ENCODE results near the gene MAP3K10.

Gene MAP3K10

DNA sequence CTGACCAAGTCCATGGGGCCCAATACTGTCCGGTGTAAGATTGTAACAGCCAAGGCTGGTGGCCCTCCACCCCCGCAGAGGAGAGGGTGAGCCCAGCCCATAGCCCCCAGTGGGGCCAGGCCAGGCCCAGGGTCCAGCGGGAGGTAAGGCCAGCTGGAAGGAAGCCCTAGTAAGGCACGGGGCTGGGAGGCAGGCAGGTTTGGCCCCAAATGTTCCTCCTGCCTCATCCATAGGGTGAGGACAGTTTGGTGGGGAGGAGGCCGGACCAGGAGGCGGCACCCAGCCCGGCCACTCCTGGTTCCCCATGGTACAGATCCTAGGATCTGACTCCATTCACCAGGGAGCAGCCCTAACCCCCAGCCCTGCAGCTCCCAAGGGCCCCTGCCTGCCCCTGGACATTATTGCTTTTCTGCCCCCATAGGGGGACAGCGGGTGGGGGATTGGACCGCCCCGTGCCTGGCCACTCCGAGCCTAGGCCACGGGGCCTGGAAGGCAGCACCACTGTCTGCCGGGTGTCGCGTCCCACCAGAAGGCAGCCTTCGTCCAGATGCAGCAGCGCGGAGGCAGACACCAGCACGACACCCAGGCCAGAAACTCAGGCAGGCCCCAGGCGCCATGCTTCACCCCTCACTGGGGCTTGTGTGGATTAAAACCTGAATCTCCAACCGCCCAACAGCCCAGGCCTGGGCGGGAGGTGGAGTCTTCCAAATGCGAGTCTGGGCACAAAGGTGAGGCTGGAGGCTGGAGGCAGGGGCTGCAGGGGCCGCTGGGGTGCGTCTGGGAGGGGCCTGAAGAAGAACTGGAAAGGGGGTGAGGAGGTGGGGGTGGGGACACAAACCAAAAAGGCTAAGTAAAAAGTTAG lies 42.0 kb downstream of the MAP3K10 start:
- DNase-seq (ENCODE audit: low read depth in 2 of 3, low spot score in 2 of 3) = no peak

DNA sequence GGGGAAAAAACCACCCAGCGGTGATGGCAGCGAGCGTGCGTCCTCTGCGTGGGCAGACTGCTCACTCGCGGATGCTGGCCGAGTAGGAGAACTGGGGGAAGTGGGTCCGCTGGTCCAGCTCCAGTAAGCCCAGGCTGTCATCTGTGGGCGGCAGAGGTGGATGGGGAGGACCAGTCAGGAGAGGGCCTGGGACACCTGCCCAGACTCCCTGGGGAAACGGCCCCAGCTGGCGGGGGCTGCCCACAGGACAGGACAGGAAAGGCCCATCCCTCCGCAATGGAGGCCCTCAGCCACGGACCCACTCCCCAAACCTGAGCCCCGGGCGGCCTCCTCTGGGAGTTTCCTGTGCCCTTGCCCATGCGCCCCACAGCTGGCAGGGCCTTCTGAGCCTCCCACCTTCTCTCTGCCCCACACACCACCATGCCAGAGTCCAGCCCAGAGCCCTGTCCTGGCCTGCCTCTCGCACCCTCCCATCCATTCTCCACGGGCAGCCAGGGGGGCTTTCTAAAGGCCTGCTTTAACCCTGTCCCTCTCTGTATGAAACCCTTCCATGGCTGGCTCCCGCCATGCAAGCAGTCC lies 42.7 kb downstream of the MAP3K10 start:
- DNase-seq (ENCODE audit: low read depth in 2 of 3, low spot score in 2 of 3) = no peak

DNA sequence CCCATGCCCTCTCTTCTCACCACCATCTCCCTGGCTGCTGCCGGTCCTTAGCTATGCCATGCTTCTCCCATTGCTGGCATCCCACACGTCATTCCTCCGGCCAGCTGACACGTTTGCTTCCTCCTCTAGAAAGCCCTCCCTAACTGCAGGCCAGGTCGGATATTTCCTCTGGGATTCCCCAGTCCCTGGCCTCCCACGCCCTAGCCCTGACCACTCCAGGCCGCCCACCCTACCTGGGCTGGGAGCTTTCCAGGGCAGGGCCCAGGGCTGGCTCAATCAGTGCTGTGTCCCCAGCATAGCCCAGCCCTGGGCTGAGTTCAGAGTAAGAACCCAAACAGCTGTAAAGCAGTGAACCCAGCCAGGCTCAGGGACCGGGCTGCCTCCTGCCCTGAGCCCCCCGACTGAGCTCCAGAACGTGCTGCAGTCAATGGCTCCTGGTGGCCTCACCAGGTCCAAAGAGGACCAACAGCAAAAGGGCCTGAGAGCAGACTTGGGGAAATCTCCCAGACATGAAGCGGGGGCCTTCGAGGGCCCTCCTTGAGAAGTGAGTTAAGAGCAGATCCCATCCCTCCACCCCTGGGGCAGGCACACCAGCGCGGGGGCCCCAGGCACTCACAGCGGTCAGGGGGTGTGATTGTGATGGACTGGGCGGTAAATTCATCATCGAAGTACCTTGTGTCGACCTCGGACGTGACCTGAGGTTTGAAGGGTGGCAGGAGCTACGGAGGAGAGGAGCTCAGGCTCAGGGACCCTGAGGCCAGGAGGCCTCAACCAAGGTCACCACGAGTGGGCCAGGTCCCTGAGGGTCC lies 43.4 kb downstream of the MAP3K10 start:
- no peak for DNase-seq (ENCODE audit: low read depth in 2 of 3, low spot score in 2 of 3)

DNA sequence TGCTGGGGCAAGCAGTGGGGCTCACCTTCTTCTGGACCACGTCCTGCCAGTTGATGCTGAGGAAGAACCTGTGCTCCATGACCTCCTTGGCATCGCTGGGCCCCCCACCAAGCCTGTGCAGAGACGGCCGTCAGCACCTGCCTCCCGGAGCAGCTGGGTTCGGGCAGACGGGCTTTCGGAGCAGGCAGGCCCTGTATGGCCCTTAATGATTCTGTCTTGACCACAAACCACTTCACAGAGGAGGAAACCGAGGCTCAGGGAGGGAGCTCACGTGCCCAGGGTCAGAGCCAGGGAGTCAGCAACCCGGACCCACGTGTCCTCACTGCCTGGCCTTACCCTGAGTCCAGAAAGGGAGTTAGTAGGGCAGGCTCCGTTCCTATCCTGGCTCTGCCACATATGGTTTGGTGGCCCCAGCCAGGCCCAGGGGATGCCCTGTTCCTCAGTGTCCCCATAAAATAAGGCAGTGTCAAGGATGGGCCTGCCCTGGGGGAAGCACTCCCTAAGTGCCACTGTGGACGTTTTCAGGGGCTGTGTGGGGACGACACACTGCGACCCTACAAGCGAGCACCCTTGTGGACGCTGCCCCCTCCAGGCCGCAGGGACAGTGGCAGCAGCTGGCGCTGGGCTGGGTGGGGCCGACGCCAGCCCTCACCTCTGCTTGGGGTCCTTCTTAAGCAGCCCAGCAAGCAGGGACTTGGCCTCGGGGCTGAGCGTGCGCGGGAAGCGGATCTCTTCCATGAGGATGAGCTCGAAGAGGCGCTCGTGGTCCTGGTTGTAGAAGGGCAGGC lies 44.2 kb downstream of the MAP3K10 start:
- no peak for DNase-seq (ENCODE audit: low read depth in 2 of 3, low spot score in 2 of 3)

DNA sequence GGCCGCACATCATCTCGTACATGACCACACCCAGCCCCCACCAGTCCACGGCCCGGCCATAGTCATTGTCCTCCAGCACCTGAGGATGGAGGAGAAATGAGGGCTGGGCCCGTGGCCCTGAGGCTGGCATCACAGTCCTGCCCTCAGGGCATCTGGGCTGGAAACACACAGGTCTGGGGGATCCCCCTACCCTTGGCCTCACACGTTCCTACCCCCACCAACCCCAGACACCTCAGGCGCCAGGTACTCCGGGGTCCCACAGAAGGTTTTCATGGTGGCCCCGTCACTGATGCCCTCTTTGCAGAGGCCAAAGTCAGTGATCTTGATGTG lies 44.8 kb downstream of the MAP3K10 start:
- DNase-seq (ENCODE audit: low read depth in 2 of 3, low spot score in 2 of 3) = no peak

DNA sequence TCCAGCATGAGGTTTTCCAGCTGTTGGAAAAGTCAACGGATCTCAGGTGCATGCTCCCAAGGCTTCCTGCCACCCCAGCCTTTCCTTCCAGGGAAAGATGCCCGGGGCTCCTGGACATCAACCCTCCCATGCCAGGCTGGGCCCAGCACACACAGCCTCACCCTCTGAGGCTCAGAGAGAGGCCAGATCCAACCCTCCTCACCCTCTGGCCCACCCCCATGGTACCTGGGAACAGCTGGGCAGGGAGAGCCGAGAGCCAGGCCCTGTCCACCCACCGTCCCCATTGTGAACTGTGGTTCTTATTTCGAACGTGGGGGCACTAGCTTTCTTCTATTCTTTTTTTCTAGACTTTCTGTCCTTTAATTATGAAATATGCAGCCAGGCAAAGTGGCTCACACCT lies 45.1 kb downstream of the MAP3K10 start:
- DNase-seq (ENCODE audit: low read depth in 2 of 3, low spot score in 2 of 3) = no peak

DNA sequence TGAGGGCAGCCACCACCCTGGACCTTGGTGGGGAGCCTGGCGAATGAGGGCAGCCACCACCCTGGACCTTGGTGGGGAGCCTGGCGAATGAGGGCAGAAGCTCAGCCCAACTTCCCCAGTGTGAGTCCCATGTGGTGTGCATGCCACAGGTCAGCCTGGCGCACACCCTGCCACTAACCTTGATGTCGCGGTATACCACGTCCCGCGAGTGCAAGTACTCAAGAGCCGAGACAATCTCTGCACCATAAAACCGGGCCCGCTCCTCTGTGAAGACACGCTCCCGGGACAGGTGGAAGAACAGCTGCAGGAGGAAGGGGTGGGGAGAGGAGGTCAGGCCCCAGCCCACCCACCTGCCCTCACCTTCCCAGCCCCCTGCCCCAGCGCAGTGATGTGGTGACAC lies 46.6 kb downstream of the MAP3K10 start:
- no peak for DNase-seq (ENCODE audit: low read depth in 2 of 3, low spot score in 2 of 3)

DNA sequence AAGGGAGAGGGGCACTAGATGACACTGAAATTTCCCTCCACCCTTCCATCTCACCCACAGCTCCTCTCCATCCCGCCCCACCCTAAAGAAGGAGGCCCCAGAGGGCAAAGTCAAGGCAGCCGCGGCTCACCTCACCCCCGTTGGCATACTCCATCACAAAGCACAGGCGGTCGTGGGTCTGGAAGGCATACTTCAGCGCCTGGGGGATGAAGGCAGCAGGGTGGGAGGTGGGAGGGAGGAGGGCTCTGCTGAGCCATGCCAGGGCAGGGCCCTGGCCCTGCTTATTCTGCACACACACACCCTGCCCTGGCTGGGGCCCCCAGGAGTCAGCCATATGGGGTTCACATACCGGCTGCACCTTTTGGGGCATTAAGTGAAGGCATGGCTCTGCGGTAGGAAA lies 47.5 kb downstream of the MAP3K10 start:
- no peak for DNase-seq (ENCODE audit: low read depth in 2 of 3, low spot score in 2 of 3)

DNA sequence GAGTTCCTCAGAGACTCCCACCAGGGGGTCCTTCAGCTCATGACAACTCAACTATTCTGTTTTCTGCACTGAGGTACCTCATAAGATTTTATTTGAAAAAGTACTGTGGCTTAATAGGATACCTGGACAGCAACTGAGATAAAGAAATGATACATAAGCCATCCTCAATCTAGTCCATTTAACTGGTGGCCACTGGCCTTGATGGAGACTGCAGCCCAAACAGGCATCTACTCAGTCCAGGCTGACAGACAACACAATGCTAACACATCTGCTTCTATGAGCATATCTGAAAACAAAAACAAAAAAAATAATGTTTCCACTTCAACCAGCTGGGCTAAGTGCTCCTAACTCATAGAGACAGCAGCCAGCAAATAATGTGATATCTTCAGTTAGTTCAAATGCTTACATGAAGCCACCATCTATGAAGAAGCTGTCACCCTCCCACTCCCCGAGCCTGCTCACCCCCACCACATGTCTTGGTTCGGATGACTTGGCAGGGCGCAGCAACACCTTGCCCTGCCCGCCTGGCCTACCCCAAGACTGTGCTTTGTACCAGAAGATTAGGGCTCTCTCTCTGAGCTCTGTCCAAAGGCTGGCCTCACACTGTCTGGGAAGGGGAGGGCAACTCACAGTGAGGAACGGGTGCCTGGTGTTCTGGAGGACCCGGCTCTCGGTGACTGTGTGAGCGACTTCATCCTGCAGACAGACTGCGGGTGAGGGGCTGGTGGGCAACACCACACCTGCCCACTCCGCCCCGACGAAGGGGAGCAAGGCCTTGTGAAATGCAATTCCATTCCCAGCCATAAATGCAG lies 48.4 kb downstream of the MAP3K10 start:
- no peak for DNase-seq (ENCODE audit: low read depth in 2 of 3, low spot score in 2 of 3)

DNA sequence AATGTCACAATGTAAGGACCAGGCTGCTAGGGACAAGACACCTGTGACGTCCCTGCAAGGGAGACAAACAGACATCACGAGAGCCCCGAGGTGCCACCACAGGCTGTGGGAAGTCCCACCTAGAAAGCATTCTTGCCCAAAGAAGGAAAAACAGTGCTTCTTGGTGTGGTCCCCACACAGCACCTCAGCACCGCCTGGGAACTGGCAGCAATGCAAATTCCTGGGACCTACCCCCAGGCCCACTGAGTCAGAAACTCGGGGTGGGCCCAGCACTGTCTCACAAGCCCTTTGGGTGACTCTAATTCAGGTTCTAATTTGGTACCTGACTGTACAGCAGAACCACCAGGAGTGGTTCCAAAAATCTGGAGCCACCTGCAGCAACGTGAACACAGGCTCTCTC lies 49.1 kb downstream of the MAP3K10 start:
- no peak for DNase-seq (ENCODE audit: low read depth in 2 of 3, low spot score in 2 of 3)

DNA sequence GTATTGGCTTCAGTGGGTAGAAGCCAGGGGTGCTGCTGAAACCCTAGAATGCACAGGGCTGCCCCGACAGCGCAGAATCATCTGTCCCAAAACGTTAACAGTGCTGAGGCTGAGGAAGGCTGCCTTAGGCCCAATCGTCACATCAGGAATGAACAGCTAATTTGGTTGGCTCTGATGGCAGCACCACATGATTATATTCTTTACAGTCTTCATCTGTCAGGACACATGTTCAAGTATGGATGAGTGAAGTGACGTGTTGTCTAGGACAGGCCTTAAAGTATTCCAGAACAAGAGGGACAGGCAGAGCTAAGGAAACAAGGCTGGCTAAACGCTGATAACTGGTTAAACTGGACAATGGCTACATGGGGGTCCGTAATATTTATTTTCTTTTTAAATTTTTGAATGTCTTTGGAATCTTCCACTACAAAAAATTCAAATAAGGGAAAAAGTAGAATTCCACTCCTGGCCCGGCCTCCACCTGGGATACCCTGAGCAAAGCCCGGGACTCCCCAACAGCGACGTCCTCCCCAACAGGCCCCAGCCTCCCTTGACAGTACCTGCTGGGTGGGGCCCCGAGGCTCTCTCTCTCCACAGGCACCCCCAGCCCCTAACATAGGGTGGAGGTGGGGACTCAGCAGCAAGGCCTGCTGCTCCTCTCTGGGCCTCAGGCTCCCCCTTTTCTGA lies 50.0 kb downstream of the MAP3K10 start:
- no peak for DNase-seq (ENCODE audit: low read depth in 2 of 3, low spot score in 2 of 3)

DNA sequence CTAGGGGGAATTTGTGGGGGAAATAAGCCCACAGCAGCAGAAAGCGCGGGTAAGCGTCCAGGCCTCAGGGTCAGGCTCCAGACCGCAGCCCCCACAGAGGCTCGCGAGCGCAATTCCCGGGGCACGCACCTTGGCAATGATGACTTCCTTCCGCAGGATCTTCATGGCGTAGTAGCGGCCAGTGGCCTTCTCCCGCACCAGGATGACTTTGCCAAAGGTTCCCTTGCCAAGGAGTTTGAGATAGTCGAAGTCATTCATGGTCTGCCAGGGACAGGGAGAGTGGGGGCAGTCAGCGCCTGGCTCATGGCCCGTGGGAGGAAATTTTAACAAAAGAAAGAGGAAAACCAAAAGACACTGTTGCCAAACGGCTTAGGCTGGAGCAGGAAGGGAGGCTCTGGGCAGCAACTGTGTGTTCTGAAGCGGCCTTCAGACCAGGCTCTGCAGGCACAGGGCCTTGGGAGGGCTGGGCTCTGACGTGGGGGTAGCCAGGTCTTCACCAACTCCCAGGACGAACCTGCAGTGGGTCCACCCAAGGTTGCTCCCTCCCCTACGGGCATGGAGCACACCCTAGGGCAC lies 50.7 kb downstream of the MAP3K10 start:
- no peak for DNase-seq (ENCODE audit: low read depth in 2 of 3, low spot score in 2 of 3)

DNA sequence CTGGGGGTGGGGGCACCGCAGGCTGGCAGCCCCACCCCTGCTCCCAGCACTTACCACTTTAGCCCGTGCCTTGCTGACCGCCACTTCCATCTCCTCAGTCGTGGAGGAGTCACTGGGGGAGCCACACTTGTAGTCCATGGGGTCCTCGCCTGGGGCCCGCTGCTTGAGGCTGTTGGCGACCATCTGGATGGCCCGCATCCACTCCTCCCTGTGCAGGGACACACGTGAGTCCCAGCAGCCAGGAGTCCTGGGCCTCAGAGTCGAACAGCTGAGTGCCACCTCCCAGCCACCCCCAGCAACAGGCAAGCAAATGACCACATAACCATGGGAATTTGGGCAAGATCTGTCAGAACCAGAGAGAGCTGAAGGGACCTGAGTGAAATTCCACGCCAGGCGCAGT lies 51.3 kb downstream of the MAP3K10 start:
- no peak for DNase-seq (ENCODE audit: low read depth in 2 of 3, low spot score in 2 of 3)

DNA sequence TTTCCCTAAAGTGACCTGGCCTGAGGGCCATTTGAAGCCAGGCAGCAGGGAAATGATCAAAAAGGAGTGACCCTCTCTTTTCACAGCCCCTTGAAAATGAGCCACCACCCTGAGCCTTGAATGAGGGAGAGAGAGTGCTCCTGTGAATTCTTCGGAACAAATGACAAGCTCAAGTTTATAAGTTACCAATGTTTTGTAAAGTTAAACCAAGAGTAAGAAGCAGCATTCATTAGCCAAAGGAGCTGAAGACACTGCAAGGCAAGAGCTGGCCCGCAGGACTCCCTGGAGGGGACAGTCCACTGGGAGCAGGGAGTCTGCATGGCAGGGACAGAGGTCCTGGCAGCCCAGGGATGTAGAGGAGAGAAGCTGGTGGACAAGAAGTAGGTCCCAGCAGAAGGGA lies 52.0 kb downstream of the MAP3K10 start:
- DNase-seq (ENCODE audit: low read depth in 2 of 3, low spot score in 2 of 3) = no peak

DNA sequence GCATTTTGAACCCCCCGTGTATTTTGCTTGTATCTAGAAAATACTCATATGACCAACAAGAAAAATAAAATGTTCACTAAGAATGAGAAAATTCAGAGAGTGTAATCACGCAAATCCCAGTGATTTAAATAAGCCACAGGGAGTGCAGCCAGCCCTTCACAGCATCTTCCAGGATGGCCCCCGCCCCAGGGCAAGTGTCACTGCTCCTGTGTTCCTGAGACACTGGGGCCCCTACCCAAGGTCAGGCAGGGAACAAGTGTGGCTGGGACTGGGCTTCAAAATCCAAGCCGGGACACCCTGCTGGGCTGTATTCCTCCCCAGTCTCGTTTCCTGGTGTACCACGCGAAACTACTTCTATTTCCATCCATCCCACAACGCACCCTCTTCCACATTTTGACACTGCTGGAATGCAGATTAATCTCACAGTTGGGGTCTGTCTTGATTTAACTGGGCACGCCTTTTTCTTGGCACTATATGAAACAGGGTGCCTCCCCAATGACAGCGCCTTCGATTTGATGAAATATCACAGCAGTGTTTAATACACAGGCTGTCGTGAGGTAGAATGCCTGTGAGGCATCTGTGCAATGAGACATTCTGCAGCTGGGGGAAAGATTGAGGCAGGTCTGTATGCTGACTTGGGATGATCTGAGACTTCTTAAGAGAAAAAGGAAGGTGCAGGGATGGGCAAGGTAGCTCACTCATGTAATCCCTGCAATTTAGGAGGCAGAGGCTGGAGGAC lies 53.5 kb downstream of the MAP3K10 start:
- DNase-seq (ENCODE audit: low read depth in 2 of 3, low spot score in 2 of 3) = no peak

DNA sequence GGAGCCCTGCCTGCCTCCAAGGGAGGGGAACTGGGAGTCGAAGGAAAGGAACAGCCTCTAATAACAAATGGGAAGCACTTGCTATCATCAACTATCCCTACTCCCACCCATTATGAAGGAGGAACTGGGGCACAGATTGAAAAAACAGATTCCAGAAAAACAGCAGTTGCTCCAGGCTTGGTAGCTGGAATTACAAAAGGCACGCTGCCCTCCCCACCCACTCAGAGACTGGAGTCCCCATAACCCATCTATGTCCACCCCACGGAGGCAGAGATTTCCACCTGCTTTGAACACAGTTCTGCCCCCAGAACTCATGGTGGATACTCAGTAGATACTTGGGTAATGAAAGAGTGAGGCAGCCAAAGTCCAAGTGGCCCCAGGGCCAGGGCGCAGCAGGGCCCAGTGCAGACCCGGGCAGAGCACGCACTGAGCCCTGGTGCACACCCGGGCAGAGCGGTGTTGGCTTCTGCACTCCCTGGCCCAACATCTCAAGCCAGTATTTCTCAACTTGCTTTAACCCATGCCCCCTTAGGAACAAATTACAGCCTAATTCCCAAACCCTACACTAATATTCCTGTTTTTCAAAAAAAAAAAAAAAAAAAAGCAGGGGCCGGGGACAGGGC lies 54.4 kb downstream of the MAP3K10 start:
- no peak for DNase-seq (ENCODE audit: low read depth in 2 of 3, low spot score in 2 of 3)

DNA sequence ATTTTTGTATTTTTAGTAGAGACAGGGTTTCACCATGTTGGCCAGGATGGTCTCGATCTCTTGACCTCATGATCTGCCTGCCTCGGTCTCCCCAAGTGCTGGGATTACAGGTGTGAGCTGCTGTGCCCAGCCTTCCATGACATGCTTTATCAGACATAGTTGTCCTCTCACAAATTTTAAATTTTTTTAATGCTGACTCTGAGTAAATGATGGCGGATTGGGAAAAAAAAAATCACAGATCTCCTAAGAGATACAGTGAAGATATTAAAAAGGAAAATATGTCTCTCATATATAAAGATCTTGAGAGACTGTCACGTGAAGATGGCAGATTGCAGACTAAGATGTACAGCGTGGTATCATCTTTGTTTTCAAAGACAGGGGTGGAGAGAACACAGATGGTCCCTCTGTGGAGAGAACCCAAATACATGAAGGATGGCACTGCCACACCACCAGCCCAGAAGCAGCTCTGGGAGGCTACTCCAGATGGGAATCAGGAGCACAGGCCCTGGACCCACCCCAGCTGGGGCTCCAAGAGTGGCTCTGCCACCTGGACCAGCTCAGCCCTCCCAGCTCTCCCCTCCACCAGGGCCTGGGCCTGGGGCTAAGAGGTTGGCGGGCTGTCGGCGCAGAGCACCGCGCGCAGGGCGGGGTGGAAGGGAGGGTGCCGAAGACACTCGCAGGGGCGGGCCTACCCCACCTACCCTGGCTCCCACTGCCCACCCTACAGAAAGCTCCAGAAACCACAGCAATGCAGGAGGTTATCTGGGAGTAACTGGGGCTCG lies 55.3 kb downstream of the MAP3K10 start:
- no peak for DNase-seq (ENCODE audit: low read depth in 2 of 3, low spot score in 2 of 3)

DNA sequence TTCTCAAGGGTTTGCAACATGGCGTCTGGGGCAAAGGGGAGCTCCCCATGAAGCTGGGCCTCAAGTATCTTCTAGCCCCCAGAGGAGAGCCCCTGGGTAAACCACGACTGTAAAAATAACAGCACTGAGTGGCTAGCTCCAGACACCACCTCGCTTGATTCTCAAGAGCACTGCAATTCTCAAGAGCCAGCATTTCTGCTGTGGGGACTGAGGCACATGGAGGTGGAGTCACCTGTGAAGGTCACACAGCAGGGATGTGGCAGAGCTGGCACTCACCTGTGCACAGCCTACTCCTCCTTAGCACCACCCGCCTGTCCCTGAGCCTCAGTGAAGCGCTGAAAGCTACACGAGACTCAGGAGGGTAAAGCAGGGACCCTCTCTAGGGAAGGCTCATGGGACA lies 56.0 kb downstream of the MAP3K10 start:
- no peak for DNase-seq (ENCODE audit: low read depth in 2 of 3, low spot score in 2 of 3)
